Mesodermal cell (in vitro differentiated cells): ENCODE results near the gene LMBR1L.
"Not testable (repeated sequence)": the region's sequence is repeated elsewhere in the genome, so short reads cannot be mapped to it uniquely, and the experiment has no call there.

Experiments used
- H3K27ac ChIP-seq: 2 replicates; pipeline ENCODE4 v1.7.0; 2013; ENCODE audit warnings: mild to moderate bottlenecking, low read depth, low read length, moderate library complexity; ENCODE audit not compliant: severe bottlenecking
- H3K36me3 ChIP-seq: 2 replicates; pipeline ENCODE4 v1.7.1; 2013; ENCODE audit warnings: mild to moderate bottlenecking, low read length, moderate library complexity; ENCODE audit not compliant: control insufficient read depth, insufficient read depth
- H3K4me1 ChIP-seq: one replicate; pipeline ENCODE4 v1.7.1; 2013; ENCODE audit warnings: mild to moderate bottlenecking, low read length; ENCODE audit not compliant: insufficient read depth, control insufficient read depth, poor library complexity, severe bottlenecking
- H3K4me3 ChIP-seq: 2 replicates; pipeline ENCODE4 v1.7.0; 2013; ENCODE audit warnings: low read length, control low read depth, mild to moderate bottlenecking; ENCODE audit not compliant: insufficient read depth, poor library complexity, severe bottlenecking; ENCODE audit errors: extremely low read depth
- H3K9me3 ChIP-seq: 2 replicates; pipeline ENCODE4 v1.7.1; 2013; ENCODE audit warnings: mild to moderate bottlenecking, low read length, moderate library complexity; ENCODE audit not compliant: control insufficient read depth
- WGBS, 2 experiments: methylation state at CpG; one replicate each; pipeline ENCODE4 v1.1.5; 2013; ENCODE audit warnings: missing lambda C conversion rate in 2 of 2; ENCODE audit not compliant: insufficient coverage in 2 of 2; 5-methylcytosine and 5-hydroxymethylcytosine counted together

LMBR1L gene

GRCh38 chr12:49133014-49133413 lies 22.4 kb upstream of the LMBR1L start:
- H3K36me3 ChIP-seq = peaks cover 21% of the 10 kb centered on the region
- no peak overlapping the region for H3K4me3 ChIP-seq
- WGBS, 2 experiments = 72 to 100% methylated on average over 1 to 2 of the region's 5 CpGs
- no peaks in the 10 kb centered on the region for H3K4me1 ChIP-seq
- H3K27ac ChIP-seq = no peak overlapping the region
- H3K9me3 ChIP-seq = no peaks in the 10 kb centered on the region

DNA sequence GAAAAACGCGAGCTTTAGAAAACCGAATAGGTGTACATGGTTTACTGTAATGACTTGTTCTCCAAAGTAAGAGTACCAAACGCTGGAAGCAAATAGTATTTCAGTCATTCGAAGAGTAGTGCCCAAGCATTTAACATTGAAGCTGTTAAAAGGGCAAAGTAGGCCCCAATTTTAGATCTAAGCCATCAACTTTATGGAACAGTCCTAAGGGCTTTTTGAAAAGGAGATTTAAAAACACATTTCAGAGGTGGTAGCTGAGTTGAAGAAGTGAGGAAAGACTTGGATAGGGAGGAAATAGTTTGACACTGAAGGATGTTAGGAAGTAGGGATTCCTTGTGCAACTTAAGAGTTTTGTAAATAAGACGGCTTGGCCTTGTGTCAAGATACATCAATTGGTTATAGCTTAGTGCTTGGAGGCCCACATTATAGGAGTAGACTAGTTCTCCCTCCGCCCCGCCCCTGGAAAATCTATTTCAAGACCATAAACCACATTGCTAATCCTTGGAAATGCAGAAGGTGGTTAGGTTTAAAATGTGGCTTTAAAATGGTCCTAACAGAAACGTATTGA lies 21.3 kb upstream of the LMBR1L start:
- WGBS, 2 experiments = 18 to 27% methylated on average over 6 of the region's 9 CpGs
- Histone ChIP-seq H3K9me3 (no peaks in the 10 kb centered on the region), H3K4me3 (peak overlapping the region; percentile 73), H3K36me3 (peaks cover 31% of the 10 kb centered on the region), H3K4me1 (no peaks in the 10 kb centered on the region), H3K27ac (peak overlapping the region; percentile 76)

DNA sequence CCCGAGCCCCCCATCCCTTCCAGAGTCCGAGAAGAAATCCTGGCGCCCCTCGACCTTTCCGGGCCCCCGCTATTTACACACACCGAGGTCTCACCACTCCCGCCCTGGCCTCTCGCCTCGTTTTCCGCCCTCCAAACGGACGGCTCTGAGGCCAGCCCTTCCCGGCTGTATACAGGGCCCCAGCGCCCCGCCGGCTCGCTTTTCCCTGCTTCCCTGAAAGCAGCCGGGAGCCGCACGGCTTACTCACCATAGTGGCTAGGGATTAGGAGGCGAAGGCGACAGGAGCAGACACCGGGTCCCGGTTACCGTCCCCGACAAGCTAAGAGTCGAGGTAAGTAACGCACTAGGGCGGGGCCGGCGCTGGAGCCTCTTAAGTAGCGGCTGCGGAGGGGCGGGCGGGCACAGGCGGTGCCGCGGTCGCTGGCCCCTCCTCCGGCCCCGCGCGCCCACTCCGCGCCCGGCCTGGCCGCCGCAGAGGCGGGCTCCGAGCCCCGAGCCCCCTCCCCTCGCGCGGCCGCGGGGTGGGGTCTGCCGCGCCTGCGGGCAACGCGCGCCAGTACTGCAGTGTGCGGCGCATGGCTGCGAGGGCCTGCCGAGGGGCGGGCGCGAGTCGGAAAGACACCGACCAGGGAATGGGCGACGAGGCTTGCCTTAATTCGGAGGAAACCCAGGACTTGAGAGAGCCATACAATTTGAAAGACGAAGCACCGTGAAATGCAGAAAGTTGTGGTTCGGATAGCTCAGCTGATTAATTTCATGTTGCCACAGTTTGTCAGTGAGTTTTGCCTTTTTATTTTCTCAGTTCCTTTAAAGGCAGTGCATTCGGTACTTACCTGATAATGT lies 20.6 kb upstream of the LMBR1L start, which contains the start of gene TUBA1B:
TUBA1B (minus strand) TSS at position 345 of the 843 bp plus-strand sequence; CDS start at position 250, 95 bp downstream.
- Histone ChIP-seq H3K27ac (peak within 1 kb of the TSS; percentile 97), H3K4me3 (peak within 1 kb of the TSS; percentile 73), H3K9me3 (no peaks in the 10 kb centered on the region), H3K36me3 (peaks cover 34% of the 10 kb centered on the region), H3K4me1 (no peaks in the 10 kb centered on the region)
- WGBS, 2 experiments = 1% methylated on average over 71 to 77 of the region's 79 CpGs

- Histone ChIP-seq H3K36me3 (peaks cover 34% of the 10 kb centered on the region), H3K4me1 (no peaks in the 10 kb centered on the region), H3K9me3 (no peaks in the 10 kb centered on the region), H3K27ac (peak overlapping the region; percentile 97), H3K4me3 (peak overlapping the region; percentile 73)
- WGBS, 2 experiments = 0 to 1% methylated on average over 63 to 64 of the region's 66 CpGs
These were observed 19.8 kb upstream of the LMBR1L start for GRCh38 chr12:49130151-49131050.

GRCh38 chr12:49129332-49130150 lies 18.9 kb upstream of the LMBR1L start:
- WGBS, 2 experiments = 64 to 69% methylated on average over 8 to 9 of the region's 18 CpGs
- Histone ChIP-seq H3K27ac (peak overlapping the region; percentile 97), H3K4me1 (no peaks in the 10 kb centered on the region), H3K36me3 (peaks cover 34% of the 10 kb centered on the region), H3K4me3 (peak overlapping the region; percentile 73), H3K9me3 (no peaks in the 10 kb centered on the region)

- H3K27ac ChIP-seq, H3K9me3 ChIP-seq, H3K4me1 ChIP-seq, H3K4me3 ChIP-seq: not testable (repeated sequence)
- WGBS, 2 experiments = no CpG with 5 or more reads among the region's 8 CpGs
- peaks cover 34% of the 10 kb centered on the region for H3K36me3 ChIP-seq
These were observed 17.3 kb upstream of the LMBR1L start for GRCh38 chr12:49127971-49128370.

DNA sequence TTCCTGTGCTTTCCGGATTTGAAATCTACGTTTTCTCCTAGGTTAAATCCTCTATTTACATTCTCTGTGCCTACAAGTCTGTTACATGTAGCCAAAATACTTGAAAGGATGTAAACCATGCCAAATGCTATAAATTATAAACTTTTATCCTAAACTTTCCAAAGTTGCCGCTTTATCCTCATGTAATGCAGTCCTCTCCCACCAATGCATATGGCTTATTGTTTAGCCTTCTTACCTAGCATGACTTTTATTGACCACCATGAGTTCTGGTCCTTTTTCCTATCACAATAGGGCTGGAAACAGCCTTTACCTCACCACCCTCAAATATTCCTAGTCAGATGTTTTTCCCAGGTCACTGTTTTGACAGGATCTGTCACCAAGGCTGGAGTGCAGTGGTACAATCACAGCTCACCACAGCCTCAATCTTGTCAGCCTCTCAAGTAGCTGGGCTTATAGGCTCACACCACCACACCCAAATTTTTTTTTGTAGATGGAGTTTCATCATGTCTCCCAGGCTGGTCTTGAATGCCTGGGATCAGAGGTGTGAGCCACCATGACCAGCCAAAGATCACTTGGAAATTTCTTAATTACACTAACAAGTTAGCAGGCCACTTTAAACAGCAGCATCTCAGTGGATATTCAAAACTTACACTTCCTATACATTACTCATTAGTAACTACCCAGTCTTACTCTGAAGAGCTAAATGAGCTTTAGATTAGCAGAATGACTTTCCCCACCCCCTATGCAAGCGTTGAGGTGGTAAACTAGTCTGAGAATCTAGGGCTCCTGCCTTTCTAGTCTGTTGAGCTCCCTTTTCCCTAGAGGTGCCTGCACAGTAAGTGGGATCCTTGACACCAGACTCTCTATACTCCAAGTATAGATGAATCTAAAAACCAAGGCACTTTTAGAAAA lies 16.5 kb upstream of the LMBR1L start:
- WGBS, 2 experiments = 97 to 98% methylated on average over 3 to 4 of the region's 4 CpGs
- H3K9me3 ChIP-seq = no peaks in the 10 kb centered on the region

DNA sequence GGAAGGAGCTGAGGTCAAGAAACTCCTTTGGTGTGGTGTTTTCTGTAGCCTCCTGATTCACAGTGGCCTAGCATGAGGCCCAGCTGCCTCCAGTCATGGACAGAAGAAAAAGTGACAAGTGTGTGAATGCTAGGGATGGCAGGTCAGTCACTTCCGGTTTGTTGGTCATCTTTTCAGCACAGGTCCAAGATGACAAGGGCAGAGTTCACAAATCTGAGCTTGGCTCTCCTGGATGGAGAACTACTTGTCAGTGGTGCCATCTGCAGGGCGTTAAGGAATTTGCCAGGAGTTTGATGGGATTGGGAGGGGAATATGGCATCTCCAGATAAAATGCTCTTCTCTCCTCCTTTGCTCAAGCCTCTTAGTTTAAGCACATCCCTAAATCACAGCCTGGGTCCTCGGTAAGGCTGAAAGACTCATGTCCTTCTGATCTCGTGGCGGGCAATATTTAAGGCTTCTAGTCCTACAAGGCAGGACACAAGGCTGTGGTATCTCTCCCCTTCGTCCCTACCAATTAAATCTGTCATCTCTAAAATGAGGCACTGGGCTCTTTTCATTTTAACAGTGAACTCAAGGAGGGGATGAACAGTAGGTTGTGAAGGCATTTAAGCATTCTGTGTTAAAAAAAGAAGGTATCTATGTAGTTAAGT lies 10.5 kb upstream of the LMBR1L start:
- no peak overlapping the region for H3K27ac ChIP-seq
- no peaks in the 10 kb centered on the region for H3K9me3 ChIP-seq
- H3K4me3 ChIP-seq = no peak overlapping the region
- H3K4me1 ChIP-seq = no peaks in the 10 kb centered on the region
- 26 to 28% methylated on average over 3 to 4 of the region's 6 CpGs for WGBS, 2 experiments
- H3K36me3 ChIP-seq = no peaks in the 10 kb centered on the region

More for the DNA sequence above, 16.5 kb upstream of the LMBR1L start:
- Histone ChIP-seq H3K4me1 (no peaks in the 10 kb centered on the region), H3K36me3 (peaks cover 34% of the 10 kb centered on the region), H3K27ac (no peak overlapping the region), H3K4me3 (no peak overlapping the region)

DNA sequence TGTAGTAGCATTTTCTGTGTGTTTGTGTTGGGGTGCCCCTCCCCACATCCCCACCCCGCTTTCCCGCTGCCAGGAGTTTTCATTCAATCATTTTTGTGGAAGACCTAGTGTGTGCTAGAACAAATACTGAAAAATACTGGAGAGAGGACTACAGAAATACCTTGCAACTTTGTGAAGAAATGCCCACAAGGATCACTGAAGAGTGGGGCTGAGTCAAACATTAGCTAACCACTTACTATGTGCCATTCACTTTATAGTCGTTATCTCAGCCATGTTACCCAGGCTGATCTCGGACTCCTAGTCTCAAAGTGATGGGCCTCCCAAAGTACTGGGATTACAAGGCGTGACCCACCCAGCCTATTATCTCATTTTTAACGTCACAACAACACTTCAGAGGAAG lies 559 bp upstream of the LMBR1L start:
- 61 to 68% methylated on average over 2 to 5 of the region's 6 CpGs for WGBS, 2 experiments
- H3K27ac ChIP-seq = no peak overlapping the region
- H3K4me3 ChIP-seq = peak overlapping the region; percentile 100

More for the DNA sequence above, 559 bp upstream of the LMBR1L start:
- no peaks in the 10 kb centered on the region for H3K9me3 ChIP-seq
- H3K4me1 ChIP-seq = no peaks in the 10 kb centered on the region
- H3K36me3 ChIP-seq = peaks cover 15% of the 10 kb centered on the region
